Fibroblast of pulmonary artery (primary cell): ENCODE measurements around the gene KRTCAP2.

Experiments used
- DNase-seq: peaks from one replicate; pipeline ENCODE4 v3.0.0-alpha.2; 2010; ENCODE audit warnings: low read depth
- H3K4me3 ChIP-seq: replicated peaks from 2 replicates; pipeline ENCODE4 v1.5.1; 2011; ENCODE audit warnings: low read depth, mild to moderate bottlenecking, control low read depth, low read length, moderate library complexity
- TF ChIP-seq, protein P1 (sequence below): IDR thresholded peaks from 2 replicates; pipeline ENCODE4 v1.5.1; 2011; ENCODE audit warnings: mild to moderate bottlenecking, control low read depth, low read length, inconsistent platforms; ENCODE audit errors: missing control alignments

KRTCAP2 gene

DNA sequence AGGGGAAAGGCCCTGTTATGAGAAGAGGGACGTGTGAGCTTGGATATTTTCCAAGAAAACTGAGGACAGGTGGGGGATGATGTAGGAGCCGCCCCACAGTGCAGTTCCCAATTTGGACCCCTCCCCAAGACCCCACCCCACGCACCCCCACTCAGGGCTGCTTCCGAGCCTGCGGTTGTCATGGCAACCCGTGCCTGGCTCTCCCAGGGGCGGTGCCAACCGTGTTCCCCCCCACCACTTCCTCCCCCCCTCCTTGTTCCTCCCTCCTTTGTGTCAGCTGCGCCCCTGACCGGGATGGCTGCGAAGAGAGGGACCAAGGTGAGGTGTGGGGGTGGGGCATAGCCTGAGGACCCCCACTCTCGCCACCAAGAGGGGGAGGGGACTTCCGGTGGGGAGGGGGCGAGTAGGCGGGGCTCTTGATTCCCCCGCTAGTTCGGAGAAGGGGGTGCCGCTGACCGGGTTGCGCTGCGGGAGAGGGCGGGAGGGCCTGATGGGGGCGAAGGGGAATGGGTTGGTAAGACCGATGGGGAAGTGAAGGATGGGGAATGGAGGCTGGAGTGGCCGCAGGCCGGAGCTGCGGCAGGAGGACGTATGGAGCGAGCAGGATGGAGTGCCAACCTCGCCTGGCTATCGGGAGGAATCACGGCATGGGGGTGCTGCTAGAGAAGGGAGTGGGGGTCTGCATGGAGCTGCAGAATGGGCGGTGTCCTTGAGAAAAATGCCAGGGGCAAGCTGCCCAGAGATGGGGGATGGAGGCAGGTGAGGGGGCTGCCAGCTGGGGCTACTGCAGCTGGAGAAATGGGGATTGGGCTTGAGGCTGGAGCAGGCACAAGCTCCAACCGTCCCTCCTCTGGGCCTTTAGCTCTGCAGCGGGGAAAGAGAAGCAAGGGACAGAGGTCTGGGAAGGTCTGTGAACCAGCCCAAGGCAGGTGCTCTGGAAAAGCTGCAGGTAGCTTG lies 1.5 kb upstream of the KRTCAP2 start:
- peak overlapping the region; percentile 98 for H3K4me3 ChIP-seq
- DNase-seq = peak; percentile 35
- TF ChIP-seq, protein P1, sequence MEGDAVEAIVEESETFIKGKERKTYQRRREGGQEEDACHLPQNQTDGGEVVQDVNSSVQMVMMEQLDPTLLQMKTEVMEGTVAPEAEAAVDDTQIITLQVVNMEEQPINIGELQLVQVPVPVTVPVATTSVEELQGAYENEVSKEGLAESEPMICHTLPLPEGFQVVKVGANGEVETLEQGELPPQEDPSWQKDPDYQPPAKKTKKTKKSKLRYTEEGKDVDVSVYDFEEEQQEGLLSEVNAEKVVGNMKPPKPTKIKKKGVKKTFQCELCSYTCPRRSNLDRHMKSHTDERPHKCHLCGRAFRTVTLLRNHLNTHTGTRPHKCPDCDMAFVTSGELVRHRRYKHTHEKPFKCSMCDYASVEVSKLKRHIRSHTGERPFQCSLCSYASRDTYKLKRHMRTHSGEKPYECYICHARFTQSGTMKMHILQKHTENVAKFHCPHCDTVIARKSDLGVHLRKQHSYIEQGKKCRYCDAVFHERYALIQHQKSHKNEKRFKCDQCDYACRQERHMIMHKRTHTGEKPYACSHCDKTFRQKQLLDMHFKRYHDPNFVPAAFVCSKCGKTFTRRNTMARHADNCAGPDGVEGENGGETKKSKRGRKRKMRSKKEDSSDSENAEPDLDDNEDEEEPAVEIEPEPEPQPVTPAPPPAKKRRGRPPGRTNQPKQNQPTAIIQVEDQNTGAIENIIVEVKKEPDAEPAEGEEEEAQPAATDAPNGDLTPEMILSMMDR = no peak

- DNase-seq = peak; percentile 52
- peak within 1 kb of the TSS; percentile 98 for H3K4me3 ChIP-seq
- TF ChIP-seq, protein P1 = no peak
Observed at GRCh38 chr1:155173478-155174323, 597 bp upstream of the KRTCAP2 start, which contains the start of gene TRIM46. TRIM46 (plus strand) TSS chr1:155173849; CDS start chr1:155173967, 118 bp downstream.

DNA sequence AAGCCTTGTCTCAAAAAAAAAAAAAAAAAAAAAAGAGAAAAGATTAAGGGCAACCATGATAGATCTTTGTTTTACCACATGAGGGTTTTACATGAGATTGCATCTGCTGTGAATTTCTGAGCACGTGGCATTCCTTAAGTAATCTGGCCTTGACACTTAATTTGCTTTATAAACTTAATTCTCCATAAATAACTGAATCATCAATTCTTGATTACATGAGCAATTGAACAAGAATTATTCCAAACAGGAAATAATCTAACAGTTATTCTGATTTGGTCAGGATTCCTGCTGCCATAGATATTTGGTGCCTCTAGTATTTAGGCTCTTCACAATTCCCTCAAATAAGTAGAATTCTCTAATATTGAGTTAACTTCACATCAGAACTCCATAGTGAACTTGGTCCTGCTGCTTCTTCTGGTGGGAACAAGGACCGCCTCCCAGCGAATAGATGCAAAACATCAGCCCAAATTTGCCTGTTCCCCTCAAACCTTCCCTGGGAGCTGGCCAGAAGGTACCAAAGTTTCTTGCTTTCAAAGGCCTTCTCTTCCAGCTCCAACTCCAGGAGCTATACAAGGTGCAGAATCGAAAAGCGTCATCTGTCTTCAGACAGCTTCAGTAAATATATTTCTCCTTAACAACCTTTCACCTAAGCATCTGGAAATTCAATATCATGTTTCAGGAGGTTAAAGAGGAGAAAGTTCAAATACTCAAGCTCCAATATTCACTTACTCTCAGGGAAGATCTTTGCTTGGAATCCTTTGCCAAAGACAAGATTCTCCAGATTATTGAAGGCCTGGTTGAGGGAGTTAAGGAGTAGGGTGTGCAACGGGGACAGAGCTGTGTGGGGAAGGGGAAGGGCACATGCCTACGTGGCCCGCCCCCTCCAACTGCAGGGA lies 1.0 kb downstream of the KRTCAP2 start:
- peak overlapping the region; percentile 98 for H3K4me3 ChIP-seq
- TF ChIP-seq, protein P1 = no peak
- DNase-seq = no peak

DNA sequence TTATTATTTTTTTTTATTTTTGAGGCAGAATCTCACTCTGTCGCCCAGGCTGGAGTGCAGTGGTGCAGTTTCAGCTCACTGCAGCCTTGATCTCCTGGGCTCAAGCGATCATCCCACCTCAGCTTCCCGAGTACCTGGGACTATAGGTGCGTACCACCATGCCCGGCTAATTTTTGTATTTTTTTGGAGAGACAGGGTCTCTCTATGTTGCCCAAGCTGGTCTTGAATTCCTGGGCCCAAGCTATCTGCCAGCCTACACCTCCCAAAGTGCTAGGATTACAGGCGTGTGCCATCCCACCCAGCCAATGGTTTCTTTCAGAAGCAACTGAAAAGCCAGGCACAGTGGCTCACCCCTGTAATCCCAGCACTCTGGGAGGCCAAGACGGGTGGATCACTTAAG lies 2.3 kb downstream of the KRTCAP2 start:
- no peak for DNase-seq
- TF ChIP-seq, protein P1 = no peak
- no peak overlapping the region for H3K4me3 ChIP-seq

DNA sequence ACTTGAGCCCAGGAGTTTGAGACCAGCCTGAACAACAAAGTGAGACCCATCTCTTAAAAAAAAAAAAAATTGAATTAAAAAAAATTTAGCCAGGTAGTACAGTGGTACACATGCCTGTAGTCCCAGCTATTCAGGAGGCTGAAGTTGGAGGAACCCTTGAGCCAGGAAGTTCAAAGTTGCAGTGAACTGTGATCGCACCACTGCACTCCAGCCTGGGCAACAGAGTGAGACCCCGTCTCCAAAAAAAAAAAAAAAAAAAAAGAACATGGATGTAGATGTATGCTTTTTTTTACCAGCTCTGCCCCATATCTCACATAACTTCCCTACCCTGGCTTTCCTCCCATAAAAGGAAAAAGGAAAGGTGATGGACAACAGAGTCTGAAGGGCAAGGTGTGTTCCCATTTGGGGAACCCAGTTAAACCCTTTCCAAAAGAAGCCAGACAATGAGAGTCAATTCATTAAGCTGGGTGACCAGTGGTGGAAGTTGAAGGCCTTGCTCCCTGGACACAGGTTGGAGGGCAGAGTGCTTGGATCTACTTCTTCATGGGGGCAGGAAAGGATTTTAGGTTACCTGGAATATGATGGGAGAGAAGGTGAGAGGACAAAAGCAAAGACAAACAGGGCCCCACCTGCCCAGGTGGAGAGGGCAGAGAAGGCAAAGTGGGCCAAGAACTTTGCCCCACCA lies 2.9 kb downstream of the KRTCAP2 start:
- DNase-seq = no peak
- TF ChIP-seq, protein P1 = no peak
- no peak overlapping the region for H3K4me3 ChIP-seq

- H3K4me3 ChIP-seq = no peak overlapping the region
- no peak for DNase-seq
- TF ChIP-seq, protein P1 = no peak
Observed at GRCh38 chr1:155169541-155169940, 3.6 kb downstream of the KRTCAP2 start.
